Nephron progenitor cell (in vitro differentiated cells): ENCODE results near the gene CRP.
"Not testable (repeated sequence)": the region's sequence is repeated elsewhere in the genome, so short reads cannot be mapped to it uniquely, and the experiment has no call there.

Source experiments
- DNase-seq: peaks from one replicate; pipeline ENCODE4 v3.0.0; 2021
- H3K27ac Mint-ChIP-seq: 2 replicates; pipeline ENCODE4 v1.8.0; 2021; ENCODE audit warnings: mild to moderate bottlenecking, moderate library complexity, mixed read lengths
- H3K27me3 Mint-ChIP-seq: 2 replicates; pipeline ENCODE4 v1.8.0; 2021; ENCODE audit warnings: mild to moderate bottlenecking, low read depth, mixed read lengths; ENCODE audit not compliant: poor library complexity
- H3K36me3 Mint-ChIP-seq: 2 replicates; pipeline ENCODE4 v1.8.0; 2021; ENCODE audit warnings: low read depth, mixed read lengths
- H3K4me1 Mint-ChIP-seq: 2 replicates; pipeline ENCODE4 v1.8.0; 2021; ENCODE audit warnings: mixed read lengths
- H3K4me3 Mint-ChIP-seq: 2 replicates; pipeline ENCODE4 v1.8.0; 2021; ENCODE audit warnings: mild to moderate bottlenecking, moderate library complexity, mixed read lengths
- H3K9me3 Mint-ChIP-seq: 2 replicates; pipeline ENCODE4 v1.8.0; 2021; ENCODE audit warnings: mild to moderate bottlenecking, moderate library complexity, mixed read lengths
- CTCF ChIP-seq: fragments of 200-600 bp; sonication (generic); IDR thresholded peaks from 2 replicates; pipeline ENCODE4 v1.5.0; 2021; ENCODE audit warnings: antibody characterized with exemption

The CRP gene

GRCh38 chr1:159743651-159744410, 29.4 kb upstream of the CRP start:
- Mint-ChIP-seq H3K27ac (no peak overlapping the region), H3K27me3 (no peaks in the 10 kb centered on the region), H3K36me3 (no peaks in the 10 kb centered on the region), H3K4me3 (no peak overlapping the region), H3K9me3 (peaks cover 15% of the 10 kb centered on the region), H3K4me1 (no peaks in the 10 kb centered on the region)
- DNase-seq: no peak
- no peak for TF ChIP-seq CTCF

GRCh38 chr1:159737238-159737916, 23.0 kb upstream of the CRP start:
- H3K9me3 Mint-ChIP-seq: peaks cover 22% of the 10 kb centered on the region
- H3K36me3 Mint-ChIP-seq: no peaks in the 10 kb centered on the region
- peaks cover 3% of the 10 kb centered on the region for H3K27me3 Mint-ChIP-seq
- no peak overlapping the region for H3K27ac Mint-ChIP-seq
- H3K4me1 Mint-ChIP-seq: no peaks in the 10 kb centered on the region
- no peak for DNase-seq
- no peak overlapping the region for H3K4me3 Mint-ChIP-seq
- no peak for TF ChIP-seq CTCF

GRCh38 chr1:159723188-159723587, 8.8 kb upstream of the CRP start:
- not testable (repeated sequence) for DNase-seq, H3K4me3 Mint-ChIP-seq, H3K36me3 Mint-ChIP-seq, H3K27ac Mint-ChIP-seq, H3K4me1 Mint-ChIP-seq, H3K27me3 Mint-ChIP-seq
- H3K9me3 Mint-ChIP-seq: peaks cover 64% of the 10 kb centered on the region

GRCh38 chr1:159719990-159720389, 5.6 kb upstream of the CRP start:
- Mint-ChIP-seq H3K4me1 (no peaks in the 10 kb centered on the region), H3K4me3 (no peak overlapping the region), H3K27me3 (no peaks in the 10 kb centered on the region), H3K36me3 (no peaks in the 10 kb centered on the region), H3K27ac (no peak overlapping the region), H3K9me3 (peaks cover 67% of the 10 kb centered on the region)
- DNase-seq: no peak
- TF ChIP-seq CTCF: no peak

- Mint-ChIP-seq H3K36me3 (no peaks in the 10 kb centered on the region), H3K9me3 (peaks cover 50% of the 10 kb centered on the region), H3K4me1 (no peaks in the 10 kb centered on the region), H3K4me3 (no peak overlapping the region), H3K27me3 (peaks cover 7% of the 10 kb centered on the region), H3K27ac (no peak overlapping the region)
- TF ChIP-seq CTCF: no peak
- no peak for DNase-seq
Measured at GRCh38 chr1:159715855-159716254, 1.5 kb upstream of the CRP start.

- Mint-ChIP-seq H3K36me3 (no peaks in the 10 kb centered on the region), H3K27ac (no peak overlapping the region), H3K4me1 (no peaks in the 10 kb centered on the region), H3K9me3 (peaks cover 20% of the 10 kb centered on the region), H3K4me3 (no peak overlapping the region), H3K27me3 (peaks cover 7% of the 10 kb centered on the region)
- TF ChIP-seq CTCF: no peak
- DNase-seq: no peak
Measured at GRCh38 chr1:159712080-159712479, 2.3 kb downstream of the CRP start.
